B cell (primary cell): ENCODE results near the gene PIM3. TPM values are rescaled to one million over a fixed set of nuclear protein-coding genes. Genes with fewer than 3 reads are reported as not detected.
A peak's percentile ranks its signal among the peaks of the same experiment; 100 is the strongest.

Experiments used
- ATAC-seq: fragments of 200-7000 bp; cut with Tn5 transposase; one replicate; pipeline ENCODE4 v1.10.0; 2021; ENCODE audit warnings: low read depth, mild to moderate bottlenecking, moderate number of reproducible peaks, moderate library complexity
- CTCF ChIA-PET: fragments of 350-600 bp; sonication (Branson Sonifier 250); formaldehyde crosslinking; loops from one replicate; lab custom pipeline; 2021; ENCODE audit warnings: antibody characterized with exemption, inconsistent platforms; lab: Charles Lee
- POLR2A ChIA-PET: fragments of 350-600 bp; sonication (Branson Sonifier 250); formaldehyde crosslinking; loops from one replicate; lab custom pipeline; 2021; ENCODE audit warnings: antibody characterized with exemption; lab: Charles Lee
- DNase-seq: peaks from one replicate; pipeline ENCODE4 v3.0.0; 2013
- H2AFZ ChIP-seq: 2 replicates; pipeline ENCODE4 v1.6.1; 2012; ENCODE audit warnings: mild to moderate bottlenecking, low read depth, low read length; ENCODE audit not compliant: insufficient read depth, poor library complexity, severe bottlenecking
- H3K27ac ChIP-seq, 2 donors: 1 replicate in 1 of 2; 2 replicates in 1 of 2; pipeline ENCODE4 v1.5.1; 2012 to 2013; ENCODE audit warnings: low read length in 2 of 2, mild to moderate bottlenecking in 2 of 2, moderate library complexity in 1 of 2
- H3K27me3 ChIP-seq, 4 experiments: fragments of 200-600 bp in 1 of 4; sonication (generic) in 1 of 4; replicated peaks in 1 of 4; 1 replicate in 2 of 4; 2 replicates in 2 of 4; pipeline versions ENCODE4 v1.6.1 to v1.7.0; 2013 to 2016; ENCODE audit warnings: low read length in 3 of 4, mild to moderate bottlenecking in 2 of 4, mixed read lengths in 1 of 4, moderate library complexity in 1 of 4; ENCODE audit not compliant: insufficient read depth in 4 of 4, control insufficient read depth in 3 of 4; ENCODE audit errors: control extremely low read depth in 1 of 4
- H3K36me3 ChIP-seq, 2 experiments: replicated peaks in 1 of 2; 1 replicate in 1 of 2; 2 replicates in 1 of 2; pipeline versions ENCODE4 v1.6.1 to v1.7.1; 2013; ENCODE audit warnings: low read length in 1 of 2; ENCODE audit not compliant: insufficient read depth in 2 of 2, control insufficient read depth in 1 of 2; ENCODE audit errors: control extremely low read depth in 1 of 2, extremely low read depth in 1 of 2
- H3K4me1 ChIP-seq, 2 donors: fragments of 200-600 bp in 1 of 2; sonication (generic) in 1 of 2; 1 replicate in 1 of 2; 2 replicates in 1 of 2; pipeline versions ENCODE4 v1.5.1 to v1.6.1; 2013 to 2017; ENCODE audit warnings: low read length in 2 of 2; ENCODE audit not compliant: control insufficient read depth in 2 of 2, insufficient read depth in 2 of 2
- H3K4me2 ChIP-seq: replicated peaks from 2 replicates; pipeline ENCODE3; 2012; ENCODE audit warnings: mild to moderate bottlenecking, low read depth, low read length; ENCODE audit not compliant: poor library complexity, severe bottlenecking
- H3K4me3 ChIP-seq, 5 experiments: fragments of 200-600 bp in 1 of 5; sonication (generic) in 1 of 5; 1 replicate in 3 of 5; 2 replicates in 2 of 5; pipeline versions ENCODE4 v1.5.1 to v1.7.0; 2011 to 2016; ENCODE audit warnings: low read length in 4 of 5, mild to moderate bottlenecking in 4 of 5, low read depth in 2 of 5, control low read depth in 1 of 5, moderate library complexity in 1 of 5; ENCODE audit not compliant: insufficient read depth in 1 of 5; ENCODE audit errors: control extremely low read depth in 1 of 5, extremely low read depth in 1 of 5
- H3K79me2 ChIP-seq: fragments of 200-600 bp; sonication (generic); one replicate; pipeline ENCODE4 v1.6.0; 2016; ENCODE audit warnings: low read length; ENCODE audit not compliant: control insufficient read depth, insufficient read depth
- H3K9ac ChIP-seq: fragments of 200-600 bp; sonication (generic); 2 replicates; pipeline ENCODE4 v1.6.1; 2017; ENCODE audit warnings: mild to moderate bottlenecking, low read length, moderate library complexity
- H3K9me3 ChIP-seq, 3 donors: one replicate each; pipeline versions ENCODE4 v1.6.1 to v1.7.1; 2013; ENCODE audit warnings: low read length in 2 of 3; ENCODE audit not compliant: control insufficient read depth in 2 of 3, insufficient read depth in 1 of 3; ENCODE audit errors: control extremely low read depth in 1 of 3
- H4K20me1 ChIP-seq: 2 replicates; pipeline ENCODE4 v1.6.0; 2012; ENCODE audit warnings: mild to moderate bottlenecking, low read length; ENCODE audit not compliant: insufficient read depth, control insufficient read depth, poor library complexity, severe bottlenecking
- H3K27ac Mint-ChIP-seq: one replicate; pipeline ENCODE4 v1.8.0; 2021; ENCODE audit warnings: mixed read lengths
- H3K27me3 Mint-ChIP-seq: one replicate; pipeline ENCODE4 v1.8.0; 2021; ENCODE audit warnings: mixed read lengths
- H3K4me1 Mint-ChIP-seq: one replicate; pipeline ENCODE4 v1.8.0; 2021; ENCODE audit warnings: mixed read lengths
- H3K4me3 Mint-ChIP-seq: one replicate; pipeline ENCODE4 v1.8.0; 2021; ENCODE audit warnings: mixed read lengths
- H3K9me3 Mint-ChIP-seq: one replicate; pipeline ENCODE4 v1.8.0; 2022; ENCODE audit warnings: mixed read lengths; ENCODE audit not compliant: insufficient read depth
- EZH2 ChIP-seq: IDR thresholded peaks from 2 replicates; pipeline ENCODE4 v1.6.1; 2012; ENCODE audit warnings: borderline replicate concordance, low read depth, mild to moderate bottlenecking, moderate library complexity, low read length; ENCODE audit not compliant: insufficient read depth, poor library complexity, severe bottlenecking
- WGBS: methylation state at CpG from one replicate; pipeline ENCODE4 v1.1.5; 2013; ENCODE audit warnings: missing lambda C conversion rate; ENCODE audit not compliant: insufficient coverage; 5-methylcytosine and 5-hydroxymethylcytosine counted together
- intact Hi-C: fragments of 100-400 bp; cut with micrococcal nuclease; formaldehyde crosslinking; loops from one replicate; pipeline ENCODE4 v1.10.0; 2022
- polyA plus RNA-seq: library from polyadenylated mRNA; depleted of rRNA; stranded (reverse); fragments of >200 nt; gene quantifications from 2 replicates; pipeline ENCODE4 v1.2.3, GENCODE V29; 2012
- total RNA-seq, 2 donors: library from RNA; stranded (reverse); fragments of 120-200 nt in 1 of 2; gene quantifications; 1 replicate in 1 of 2; 2 replicates in 1 of 2; pipeline versions ENCODE4 v1.2.3 to v1.2.4, GENCODE V29; 2013 to 2022
- TF ChIP-seq, protein P1 (sequence below): fragments of 200-600 bp; IDR thresholded peaks from one replicate; pipeline ENCODE4 v1.8.0; 2022; ENCODE audit warnings: antibody characterized with exemption, mild to moderate bottlenecking

The PIM3 gene
- total and polyA plus RNA-seq, 2 donors (not counting 1 experiment from before 2014, with no cell fraction given), result 74.6 to 128 TPM

DNA sequence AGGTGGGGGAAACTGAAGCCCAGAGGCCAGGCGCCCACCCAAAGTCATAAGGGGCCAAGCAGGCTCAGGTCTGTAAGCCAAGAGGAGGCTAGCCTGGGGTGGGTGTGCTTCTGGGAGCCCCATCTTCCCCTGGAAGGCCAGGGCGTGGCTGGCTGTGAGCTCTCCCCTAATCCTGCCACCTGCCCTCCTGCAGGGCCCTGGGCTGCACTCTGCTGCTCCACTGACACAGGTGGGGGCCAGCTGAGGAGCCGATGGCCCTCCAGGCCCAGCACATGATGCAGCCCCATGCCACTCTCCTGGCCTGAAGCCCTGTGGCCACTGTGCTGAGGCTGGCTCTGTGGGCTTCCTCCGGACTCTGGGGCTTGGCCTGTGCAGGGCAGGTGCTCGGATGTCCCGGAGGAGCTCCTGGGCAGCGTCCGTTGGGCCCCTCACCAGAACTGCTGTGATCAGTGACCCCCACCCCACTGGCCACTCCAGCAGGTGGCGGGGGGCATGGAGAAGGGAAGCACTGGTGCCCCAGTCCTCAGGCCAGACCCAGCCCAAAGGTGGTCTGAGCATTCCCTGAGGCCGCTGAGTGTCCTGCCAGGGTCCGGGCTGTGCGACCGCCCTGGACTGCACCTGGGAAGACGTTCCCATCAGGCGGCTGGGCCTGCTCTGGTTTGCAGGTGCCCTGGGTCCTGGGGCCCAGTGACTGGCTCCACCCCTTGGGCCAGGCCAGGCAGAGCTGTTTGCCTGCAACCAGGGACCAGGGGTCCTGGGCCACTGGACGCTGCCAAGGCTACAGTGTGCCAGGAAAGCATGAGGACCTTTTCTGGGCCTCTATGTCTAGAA, 8.5 kb downstream of the PIM3 start:
- intact Hi-C loops, result no loop called here
- no peak overlapping the region for H3K27ac Mint-ChIP-seq
- ATAC-seq, result no peak
- ChIA-PET CTCF (interaction anchor here (3.6 to 4.4 kb wide), 2 partner anchors 38 to 61 kb away, joined by 14 to 37 read pairs; no protein-coding TSS in a partner anchor), POLR2A (interaction anchor here (0.7 to 3.3 kb wide), 2 partner anchors 8 to 33 kb away, joined by 3 to 43 read pairs; partner anchors contain the start of gene PIM3)
- no peak overlapping the region for H3K27ac ChIP-seq
- TF ChIP-seq, protein P1, sequence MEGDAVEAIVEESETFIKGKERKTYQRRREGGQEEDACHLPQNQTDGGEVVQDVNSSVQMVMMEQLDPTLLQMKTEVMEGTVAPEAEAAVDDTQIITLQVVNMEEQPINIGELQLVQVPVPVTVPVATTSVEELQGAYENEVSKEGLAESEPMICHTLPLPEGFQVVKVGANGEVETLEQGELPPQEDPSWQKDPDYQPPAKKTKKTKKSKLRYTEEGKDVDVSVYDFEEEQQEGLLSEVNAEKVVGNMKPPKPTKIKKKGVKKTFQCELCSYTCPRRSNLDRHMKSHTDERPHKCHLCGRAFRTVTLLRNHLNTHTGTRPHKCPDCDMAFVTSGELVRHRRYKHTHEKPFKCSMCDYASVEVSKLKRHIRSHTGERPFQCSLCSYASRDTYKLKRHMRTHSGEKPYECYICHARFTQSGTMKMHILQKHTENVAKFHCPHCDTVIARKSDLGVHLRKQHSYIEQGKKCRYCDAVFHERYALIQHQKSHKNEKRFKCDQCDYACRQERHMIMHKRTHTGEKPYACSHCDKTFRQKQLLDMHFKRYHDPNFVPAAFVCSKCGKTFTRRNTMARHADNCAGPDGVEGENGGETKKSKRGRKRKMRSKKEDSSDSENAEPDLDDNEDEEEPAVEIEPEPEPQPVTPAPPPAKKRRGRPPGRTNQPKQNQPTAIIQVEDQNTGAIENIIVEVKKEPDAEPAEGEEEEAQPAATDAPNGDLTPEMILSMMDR, result no peak
- TF ChIP-seq EZH2, result no peak
- H3K4me3 ChIP-seq, result no peak overlapping the region
- H3K27me3 ChIP-seq, result no peaks in the 10 kb centered on the region
- peaks cover 48% of the 10 kb centered on the region for H4K20me1 ChIP-seq
- no peak overlapping the region for H2AFZ ChIP-seq
- peak; percentile 46 for DNase-seq
- H3K9me3 ChIP-seq, result no peaks in the 10 kb centered on the region
- no peak overlapping the region for H3K9ac ChIP-seq
- H3K4me1 Mint-ChIP-seq, result peaks cover 50% of the 10 kb centered on the region
- peaks cover 0 to 10% of the 10 kb centered on the region in 2 experiments for H3K36me3 ChIP-seq
- 97% methylated on average over 16 of the region's 16 CpGs for WGBS
- no peaks in the 10 kb centered on the region for H3K27me3 Mint-ChIP-seq
- no peaks in the 10 kb centered on the region for H3K9me3 Mint-ChIP-seq
- peaks cover 42 to 57% of the 10 kb centered on the region in 2 donors for H3K4me1 ChIP-seq
- H3K4me3 Mint-ChIP-seq, result no peak overlapping the region
- no peak overlapping the region for H3K4me2 ChIP-seq
- H3K79me2 ChIP-seq, result peaks cover 6% of the 10 kb centered on the region
